ENCODE results near the gene FAM43A. TPM values are rescaled to one million over a fixed set of nuclear protein-coding genes. Genes with fewer than 3 reads are reported as not detected.

FAM43A gene
- total RNA-seq, 1 donor from 2014 or later: 0.29 TPM

GRCh38 chr3:194647747-194648146 lies 37.9 kb upstream of the FAM43A start:
- no peak for DNase-seq (ENCODE audit: low read depth)
- no peak for TF ChIP-seq CTCF (conservative IDR thresholded peaks at IDR 0.05; ENCODE audit: low read depth, low read length)

GRCh38 chr3:194654443-194654842 lies 31.2 kb upstream of the FAM43A start:
- no peak for DNase-seq (ENCODE audit: low read depth)
- no peak for TF ChIP-seq CTCF (conservative IDR thresholded peaks at IDR 0.05; ENCODE audit: low read depth, low read length)
- H3K4me3 ChIP-seq (ENCODE audit: low read depth, low read length): no peak overlapping the region

More at GRCh38 chr3:194647747-194648146, 37.9 kb upstream of the FAM43A start:
- H3K4me3 ChIP-seq (ENCODE audit: low read depth, low read length): no peak overlapping the region

- no peak for DNase-seq (ENCODE audit: low read depth)
- no peak for TF ChIP-seq CTCF (conservative IDR thresholded peaks at IDR 0.05; ENCODE audit: low read depth, low read length)
- no peak overlapping the region for H3K4me3 ChIP-seq (ENCODE audit: low read depth, low read length)
Observed at GRCh38 chr3:194657439-194657838, 28.2 kb upstream of the FAM43A start.

GRCh38 chr3:194658477-194659242 lies 27.0 kb upstream of the FAM43A start:
- no peak for TF ChIP-seq CTCF (conservative IDR thresholded peaks at IDR 0.05; ENCODE audit: low read depth, low read length)
- no peak overlapping the region for H3K4me3 ChIP-seq (ENCODE audit: low read depth, low read length)
- DNase-seq (ENCODE audit: low read depth): no peak

- TF ChIP-seq CTCF (conservative IDR thresholded peaks at IDR 0.05; ENCODE audit: low read depth, low read length): no peak
- H3K4me3 ChIP-seq (ENCODE audit: low read depth, low read length): no peak overlapping the region
- DNase-seq (ENCODE audit: low read depth): no peak
Observed at GRCh38 chr3:194659778-194660177, 25.9 kb upstream of the FAM43A start.

- TF ChIP-seq CTCF (conservative IDR thresholded peaks at IDR 0.05; ENCODE audit: low read depth, low read length): no peak
- DNase-seq (ENCODE audit: low read depth): no peak
- no peak overlapping the region for H3K4me3 ChIP-seq (ENCODE audit: low read depth, low read length)
Observed at GRCh38 chr3:194661374-194661773, 24.3 kb upstream of the FAM43A start.

- no peak for TF ChIP-seq CTCF (conservative IDR thresholded peaks at IDR 0.05; ENCODE audit: low read depth, low read length)
- DNase-seq (ENCODE audit: low read depth): no peak
- no peak overlapping the region for H3K4me3 ChIP-seq (ENCODE audit: low read depth, low read length)
Observed at GRCh38 chr3:194661946-194662345, 23.7 kb upstream of the FAM43A start.
